HPDE6-E6E7 (cell line): Measurements from ENCODE around the gene CLMN.

Source experiments
- DNase-seq: peaks from one replicate; pipeline ENCODE4 v3.0.0; 2011; ENCODE audit warnings: missing footprints; ENCODE audit errors: extremely low spot score

Gene CLMN

GRCh38 chr14:95263527-95264231 lies 56.0 kb downstream of the CLMN start:
- no peak for DNase-seq

GRCh38 chr14:95262511-95262891 lies 57.2 kb downstream of the CLMN start:
- no peak for DNase-seq

GRCh38 chr14:95261616-95262510 lies 57.8 kb downstream of the CLMN start:
- DNase-seq: no peak

GRCh38 chr14:95260537-95261361 lies 59.0 kb downstream of the CLMN start:
- DNase-seq: no peak

- DNase-seq: no peak
Observed at GRCh38 chr14:95258754-95259593, 60.7 kb downstream of the CLMN start.

GRCh38 chr14:95258156-95258555 lies 61.6 kb downstream of the CLMN start:
- no peak for DNase-seq

- no peak for DNase-seq
Observed at GRCh38 chr14:95257521-95257920, 62.2 kb downstream of the CLMN start.

DNA sequence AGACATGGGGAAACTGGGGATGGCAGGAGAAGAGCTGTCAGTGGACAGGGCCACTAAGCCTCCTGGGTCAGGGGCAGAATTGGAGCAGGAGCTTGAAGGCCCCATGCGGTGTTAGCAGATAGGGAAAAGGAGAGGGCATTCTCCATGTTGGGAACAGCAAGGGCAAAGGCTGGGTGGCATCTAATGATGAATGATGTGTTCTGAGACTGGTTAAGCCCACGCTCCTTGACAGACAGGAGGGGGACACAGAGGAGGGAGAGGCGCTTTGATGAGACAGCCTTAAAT lies 63.0 kb downstream of the CLMN start:
- no peak for DNase-seq

- DNase-seq: no peak
Observed at GRCh38 chr14:95256002-95256775, 63.5 kb downstream of the CLMN start.

DNA sequence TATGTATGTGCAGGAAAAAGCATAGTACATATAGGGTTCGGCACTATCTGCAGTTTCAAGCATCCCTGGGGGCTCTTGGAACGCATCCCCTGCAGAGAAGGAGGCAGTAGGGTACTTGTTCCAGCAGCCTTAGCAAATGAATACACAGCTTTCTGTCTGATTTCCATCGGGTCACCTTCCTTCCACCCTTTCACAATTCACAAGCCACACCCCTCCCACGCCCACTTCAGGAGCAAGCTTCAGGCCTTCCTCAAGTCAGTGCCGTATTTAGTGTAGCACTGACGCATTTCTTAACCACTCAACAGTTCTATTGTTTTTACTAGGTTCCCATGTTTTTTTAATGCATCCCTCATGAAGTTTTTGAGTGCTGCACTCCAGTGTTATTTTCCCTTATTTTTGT lies 64.2 kb downstream of the CLMN start:
- DNase-seq: peak; percentile 90

DNA sequence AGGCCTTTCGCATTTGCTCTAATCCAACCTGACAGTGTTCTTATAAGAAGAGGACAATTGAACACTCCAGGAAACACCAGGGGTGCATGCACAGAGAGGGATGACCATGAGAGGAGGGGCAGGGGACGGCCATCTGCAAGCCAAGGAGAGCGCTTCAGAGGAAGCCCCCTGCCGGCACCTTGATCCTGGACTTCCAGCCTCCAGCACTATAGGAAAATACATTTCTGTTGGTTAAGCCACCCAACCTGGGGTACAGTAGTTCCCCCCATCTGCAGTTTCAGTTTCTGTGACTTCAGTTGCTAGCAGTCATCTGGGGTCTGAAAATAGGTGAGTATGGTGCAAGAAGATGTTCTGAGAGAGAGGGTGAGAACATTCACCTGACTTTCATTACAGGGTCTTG lies 64.7 kb downstream of the CLMN start:
- no peak for DNase-seq

DNA sequence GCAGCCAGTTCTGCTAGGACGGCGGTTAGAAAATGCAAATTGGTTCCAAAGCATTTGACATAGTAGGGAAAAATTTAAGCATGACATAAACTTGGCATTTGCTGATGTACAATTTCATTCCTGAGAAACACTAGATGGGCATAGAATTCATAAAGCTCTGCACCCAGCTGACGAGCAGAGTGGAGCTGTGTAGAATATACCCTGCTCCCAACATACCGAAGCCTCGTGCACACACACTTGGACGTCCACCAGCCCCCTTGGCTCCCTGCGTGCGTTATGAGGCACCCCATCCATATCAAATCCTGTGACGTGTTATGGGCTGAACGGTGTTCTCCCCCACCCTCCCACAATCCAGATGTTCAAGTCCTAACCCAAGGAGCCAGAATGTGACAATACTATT lies 65.4 kb downstream of the CLMN start:
- no peak for DNase-seq

DNA sequence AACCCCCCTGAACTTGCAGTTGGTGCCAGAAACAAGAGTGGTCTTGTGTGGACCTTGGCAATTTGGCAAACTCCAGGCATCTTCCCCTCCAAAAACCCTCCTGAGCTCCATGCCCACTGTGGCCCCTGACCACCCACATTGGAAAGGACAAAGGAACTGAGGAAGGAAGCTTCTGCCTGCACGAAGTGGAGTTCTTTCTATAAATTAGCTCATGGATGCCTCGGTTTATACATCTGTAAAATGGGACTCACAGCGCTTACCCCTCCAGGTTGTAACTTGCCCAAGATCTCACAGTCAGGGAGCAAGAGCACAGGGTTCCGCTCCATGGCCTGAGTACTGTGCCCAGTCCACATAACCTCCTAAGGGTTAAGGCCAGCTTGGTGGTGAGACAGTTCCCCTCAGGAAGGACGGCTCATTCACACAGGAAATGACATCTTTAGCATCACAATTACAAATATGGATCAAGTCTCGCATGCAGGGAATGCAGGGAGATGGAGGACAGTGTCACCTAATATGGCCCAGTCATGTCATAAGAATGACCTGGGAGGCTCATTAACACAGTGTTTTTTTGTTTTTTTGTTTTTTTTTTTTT lies 66.6 kb downstream of the CLMN start:
- DNase-seq: no peak

GRCh38 chr14:95252219-95252618 lies 67.5 kb downstream of the CLMN start:
- DNase-seq: no peak

- no peak for DNase-seq
Observed at GRCh38 chr14:95250936-95251335, 68.8 kb downstream of the CLMN start.

- no peak for DNase-seq
Observed at GRCh38 chr14:95250140-95250769, 69.5 kb downstream of the CLMN start.

DNA sequence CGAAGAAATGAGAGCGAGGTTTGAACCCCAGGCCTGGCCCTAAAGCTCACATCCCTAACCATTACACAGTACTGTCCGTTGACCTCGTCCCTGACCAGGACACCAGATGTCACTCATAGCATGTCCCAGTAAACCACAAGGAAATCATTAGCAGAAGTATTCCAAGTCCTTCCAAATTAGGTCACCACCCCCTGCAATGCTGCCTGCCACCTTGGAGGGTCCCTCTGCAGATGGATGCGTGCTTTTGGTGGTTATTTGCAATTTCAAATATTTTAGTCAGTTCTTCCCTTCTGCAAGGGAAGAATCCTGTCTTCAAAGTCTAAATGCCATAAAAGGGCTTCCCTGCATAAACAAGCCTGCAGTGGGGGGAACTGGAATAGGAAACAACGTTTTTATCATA lies 71.3 kb downstream of the CLMN start:
- DNase-seq: no peak

DNA sequence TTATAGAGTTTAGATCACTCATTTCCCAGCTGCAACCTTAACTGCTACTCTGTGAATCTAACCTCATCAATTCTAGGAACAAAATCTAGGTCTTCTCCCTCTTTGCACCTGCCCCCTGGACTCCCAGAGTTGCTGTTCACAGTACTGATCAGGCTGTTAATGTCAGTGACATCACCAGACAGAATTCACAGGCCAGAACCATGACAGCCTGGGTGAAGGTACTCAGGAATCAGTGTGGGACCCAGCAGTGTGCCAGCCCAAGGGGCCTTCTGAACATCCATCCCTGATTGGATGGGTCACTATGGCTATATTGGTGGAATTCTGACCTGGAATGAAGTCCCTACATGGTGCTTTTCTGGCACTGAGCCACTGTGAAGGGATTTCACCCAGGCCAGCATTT lies 72.8 kb downstream of the CLMN start:
- DNase-seq: no peak

DNA sequence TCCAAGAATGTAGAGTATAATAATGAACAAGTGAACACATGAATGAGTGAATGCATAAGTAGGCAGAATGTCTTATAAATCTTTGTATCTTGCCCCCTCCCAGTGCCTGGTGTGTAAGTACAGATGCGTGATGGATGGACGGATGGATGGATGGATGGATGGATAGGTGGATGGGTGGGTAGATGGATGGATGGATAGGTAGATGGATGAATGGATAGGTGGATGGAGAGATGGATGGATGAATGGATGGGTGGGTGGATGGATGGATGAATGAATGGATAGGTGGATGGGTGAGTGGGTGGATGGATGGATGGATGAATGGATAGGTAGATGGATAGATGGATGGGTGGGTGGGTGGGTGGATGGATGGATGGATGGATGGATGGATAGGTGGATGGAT lies 74.4 kb downstream of the CLMN start:
- no peak for DNase-seq

GRCh38 chr14:95244587-95244986 lies 75.1 kb downstream of the CLMN start:
- no peak for DNase-seq
